ENCODE measurements around the gene CNST. TPM values are rescaled to one million over a fixed set of nuclear protein-coding genes. Genes with fewer than 3 reads are reported as not detected.

CNST gene
- total RNA-seq, 1 experiment from 2014 or later = 21.7 TPM

DNA sequence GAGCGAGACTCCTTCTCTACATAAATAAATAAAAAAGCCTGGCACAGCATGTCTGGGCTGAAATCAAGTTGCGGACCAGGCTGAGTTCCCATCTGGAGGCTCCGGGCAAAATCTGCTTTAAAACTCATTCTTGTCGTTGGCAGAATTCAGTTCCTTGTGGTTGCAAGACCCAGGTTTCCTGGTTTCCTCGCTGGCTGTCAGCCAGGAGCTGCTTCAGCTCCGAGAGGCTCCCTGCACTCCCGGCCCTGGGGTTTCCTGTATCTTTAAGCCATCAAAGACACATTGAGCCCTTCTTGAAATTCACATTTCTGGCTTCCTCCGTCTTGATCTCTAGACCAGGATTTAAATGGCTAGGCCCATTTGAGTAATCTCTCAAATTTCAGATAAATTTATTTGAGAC, 137.3 kb downstream of the CNST start:
- Mint-ChIP-seq H3K36me3 (ENCODE audit: insufficient read depth, unreplicated experiment) (no peaks in the 10 kb centered on the region), H3K4me3 (ENCODE audit: low read depth, unreplicated experiment) (no peak overlapping the region), H3K27me3 (ENCODE audit: unreplicated experiment) (no peaks in the 10 kb centered on the region), H3K27ac (ENCODE audit: unreplicated experiment) (no peak overlapping the region), H3K4me1 (ENCODE audit: low read depth, unreplicated experiment) (peaks cover 26% of the 10 kb centered on the region), H3K9me3 (ENCODE audit: low read depth, unreplicated experiment) (no peaks in the 10 kb centered on the region)
- CTCF ChIA-PET = interaction anchor here (0.9 kb wide), 1 partner anchor 12 kb away, joined by 3 read pairs; no protein-coding TSS in a partner anchor
- TF ChIP-seq, protein P1, sequence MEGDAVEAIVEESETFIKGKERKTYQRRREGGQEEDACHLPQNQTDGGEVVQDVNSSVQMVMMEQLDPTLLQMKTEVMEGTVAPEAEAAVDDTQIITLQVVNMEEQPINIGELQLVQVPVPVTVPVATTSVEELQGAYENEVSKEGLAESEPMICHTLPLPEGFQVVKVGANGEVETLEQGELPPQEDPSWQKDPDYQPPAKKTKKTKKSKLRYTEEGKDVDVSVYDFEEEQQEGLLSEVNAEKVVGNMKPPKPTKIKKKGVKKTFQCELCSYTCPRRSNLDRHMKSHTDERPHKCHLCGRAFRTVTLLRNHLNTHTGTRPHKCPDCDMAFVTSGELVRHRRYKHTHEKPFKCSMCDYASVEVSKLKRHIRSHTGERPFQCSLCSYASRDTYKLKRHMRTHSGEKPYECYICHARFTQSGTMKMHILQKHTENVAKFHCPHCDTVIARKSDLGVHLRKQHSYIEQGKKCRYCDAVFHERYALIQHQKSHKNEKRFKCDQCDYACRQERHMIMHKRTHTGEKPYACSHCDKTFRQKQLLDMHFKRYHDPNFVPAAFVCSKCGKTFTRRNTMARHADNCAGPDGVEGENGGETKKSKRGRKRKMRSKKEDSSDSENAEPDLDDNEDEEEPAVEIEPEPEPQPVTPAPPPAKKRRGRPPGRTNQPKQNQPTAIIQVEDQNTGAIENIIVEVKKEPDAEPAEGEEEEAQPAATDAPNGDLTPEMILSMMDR (IDR thresholded peaks at IDR 0.05; ENCODE audit: unreplicated experiment) = no peak
- intact Hi-C loops (cut with micrococcal nuclease; ENCODE audit: unreplicated experiment) = no loop called here
- peak; percentile 57 for DNase-seq
- BruUV-seq (replicated peaks) = no TSS peak

DNA sequence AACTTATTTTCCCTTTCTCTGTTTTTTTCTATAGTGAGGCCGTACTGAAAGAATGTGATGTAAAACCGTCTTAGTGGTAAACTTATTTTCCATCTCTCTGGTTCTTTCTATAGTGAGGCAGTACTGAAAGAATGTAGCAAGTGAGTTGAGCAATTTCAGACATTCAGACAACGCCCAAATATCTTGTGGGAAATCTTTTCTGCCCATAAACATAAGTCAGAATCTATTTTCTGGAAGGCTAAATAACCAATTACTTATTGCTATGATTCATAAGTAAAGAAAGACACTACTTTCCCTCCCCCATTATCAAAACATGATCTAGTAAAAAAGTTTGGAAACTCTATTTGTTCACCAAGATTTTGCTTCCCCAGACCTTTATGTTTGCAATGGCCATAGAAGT, 139.1 kb downstream of the CNST start:
- CTCF ChIA-PET = no interaction called here

DNA sequence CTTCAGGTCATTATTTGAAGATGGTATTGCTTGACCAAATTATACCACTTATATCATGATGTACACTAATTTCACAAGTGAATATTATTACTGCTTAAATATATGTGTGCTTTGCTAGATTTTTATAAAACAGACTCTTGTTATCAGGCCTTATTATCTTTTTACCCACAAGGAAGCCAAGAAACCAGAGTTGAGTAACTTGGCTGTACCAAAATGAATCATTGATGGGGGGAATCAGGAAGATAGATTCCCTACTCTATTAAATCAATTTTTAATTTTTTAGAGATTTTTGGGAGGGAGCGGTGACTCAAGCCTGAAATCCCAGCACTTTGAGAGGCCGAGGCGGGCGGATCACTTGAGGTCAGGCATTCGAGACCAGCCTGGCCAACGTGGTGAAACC, 141.9 kb downstream of the CNST start:
- CTCF ChIA-PET = no interaction called here
- Mint-ChIP-seq H3K4me1 (ENCODE audit: low read depth, unreplicated experiment) (peaks cover 37% of the 10 kb centered on the region), H3K4me3 (ENCODE audit: low read depth, unreplicated experiment) (no peak overlapping the region), H3K27me3 (ENCODE audit: unreplicated experiment) (peaks cover 16% of the 10 kb centered on the region), H3K27ac (ENCODE audit: unreplicated experiment) (no peak overlapping the region), H3K9me3 (ENCODE audit: low read depth, unreplicated experiment) (peaks cover 6% of the 10 kb centered on the region), H3K36me3 (ENCODE audit: insufficient read depth, unreplicated experiment) (no peaks in the 10 kb centered on the region)
- intact Hi-C loops (cut with micrococcal nuclease; ENCODE audit: unreplicated experiment) = no loop called here
- TF ChIP-seq, protein P1 (IDR thresholded peaks at IDR 0.05; ENCODE audit: unreplicated experiment) = no peak
- DNase-seq = no peak
- no TSS peak for BruUV-seq (replicated peaks)

More for the DNA sequence above, 139.1 kb downstream of the CNST start:
- Mint-ChIP-seq H3K4me3 (ENCODE audit: low read depth, unreplicated experiment) (no peak overlapping the region), H3K27ac (ENCODE audit: unreplicated experiment) (no peak overlapping the region), H3K27me3 (ENCODE audit: unreplicated experiment) (no peaks in the 10 kb centered on the region), H3K9me3 (ENCODE audit: low read depth, unreplicated experiment) (peaks cover 6% of the 10 kb centered on the region), H3K4me1 (ENCODE audit: low read depth, unreplicated experiment) (peaks cover 35% of the 10 kb centered on the region), H3K36me3 (ENCODE audit: insufficient read depth, unreplicated experiment) (no peaks in the 10 kb centered on the region)
- intact Hi-C loops (cut with micrococcal nuclease; ENCODE audit: unreplicated experiment) = no loop called here
- TF ChIP-seq, protein P1 (IDR thresholded peaks at IDR 0.05; ENCODE audit: unreplicated experiment) = no peak
- no peak for DNase-seq
- no TSS peak for BruUV-seq (replicated peaks)

DNA sequence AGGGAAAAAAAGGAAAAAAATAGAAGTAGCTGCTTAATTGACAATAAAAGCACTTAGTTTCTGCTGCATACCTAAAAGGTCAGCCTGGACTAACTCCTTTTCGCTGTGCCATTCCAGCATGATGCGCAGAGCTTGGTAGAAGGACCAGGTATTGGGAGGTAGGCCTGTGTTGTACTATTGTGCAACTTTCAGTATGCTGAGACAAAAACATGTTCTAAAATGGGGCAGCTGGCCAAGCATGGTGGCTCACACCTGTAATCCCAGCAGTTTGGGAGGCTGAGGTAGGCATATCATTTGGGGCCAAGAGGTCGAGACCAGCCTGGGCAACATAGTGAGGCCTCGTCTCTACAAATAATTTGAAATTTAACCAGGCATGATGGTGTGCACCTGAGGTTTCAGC, 142.9 kb downstream of the CNST start:
- Mint-ChIP-seq H3K27me3 (ENCODE audit: unreplicated experiment) (peaks cover 16% of the 10 kb centered on the region), H3K4me1 (ENCODE audit: low read depth, unreplicated experiment) (peaks cover 30% of the 10 kb centered on the region), H3K27ac (ENCODE audit: unreplicated experiment) (no peak overlapping the region), H3K36me3 (ENCODE audit: insufficient read depth, unreplicated experiment) (no peaks in the 10 kb centered on the region), H3K9me3 (ENCODE audit: low read depth, unreplicated experiment) (peaks cover 6% of the 10 kb centered on the region), H3K4me3 (ENCODE audit: low read depth, unreplicated experiment) (no peak overlapping the region)
- TF ChIP-seq, protein P1 (IDR thresholded peaks at IDR 0.05; ENCODE audit: unreplicated experiment) = no peak
- intact Hi-C loops (cut with micrococcal nuclease; ENCODE audit: unreplicated experiment) = no loop called here
- no TSS peak for BruUV-seq (replicated peaks)
- CTCF ChIA-PET = interaction anchor here (1.2 kb wide), 1 partner anchor 20 kb away, joined by 3 read pairs; no protein-coding TSS in a partner anchor
- DNase-seq = no peak

Data from Calu3 (cell line).